NCI-H2107 (cell line): Measurements from ENCODE around the gene DVL1.

ENCODE experiments used
- DNase-seq: peaks from one replicate; lab custom pipeline; 2025; lab: John Stamatoyannopoulos, UW

Gene DVL1

DNA sequence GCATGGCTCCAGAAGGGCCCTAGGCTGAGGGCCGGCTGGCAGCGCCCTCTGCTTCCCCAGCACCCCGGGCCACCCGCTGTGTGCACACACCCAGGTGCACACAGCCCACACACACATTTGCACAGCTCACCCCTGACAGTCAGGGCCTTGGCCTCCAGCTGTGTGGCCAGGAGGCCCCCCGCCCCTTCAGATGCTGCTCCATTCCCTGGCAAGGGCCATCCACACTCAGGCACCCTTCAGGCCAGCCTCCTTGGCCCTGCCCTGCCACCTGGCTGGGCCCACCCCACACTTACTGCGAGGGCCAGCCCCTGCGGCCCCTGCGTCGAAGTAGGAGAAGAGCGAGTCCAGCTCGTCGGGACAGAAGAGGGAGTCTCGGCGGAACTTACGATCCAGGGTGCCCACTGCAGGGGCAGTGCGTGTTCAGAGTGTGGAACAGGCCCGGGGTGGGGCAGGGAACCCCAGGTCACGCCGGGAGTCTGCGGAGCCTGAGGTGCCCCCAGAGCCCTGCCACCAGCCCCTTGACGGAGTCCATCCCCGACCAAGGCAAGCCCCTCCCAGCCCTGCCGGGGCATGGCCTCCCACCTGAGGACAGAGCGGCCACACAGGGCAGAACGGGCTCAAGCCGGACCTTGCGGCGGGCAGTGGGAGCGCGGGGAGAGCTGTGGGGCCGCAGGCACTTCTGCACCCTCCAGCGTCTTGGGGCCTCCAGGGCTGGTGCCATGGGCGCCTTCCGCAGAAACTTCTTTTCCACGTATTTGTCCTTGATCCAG is 53.9 kb downstream of the DVL1 start:
- DNase-seq = no peak

DNA sequence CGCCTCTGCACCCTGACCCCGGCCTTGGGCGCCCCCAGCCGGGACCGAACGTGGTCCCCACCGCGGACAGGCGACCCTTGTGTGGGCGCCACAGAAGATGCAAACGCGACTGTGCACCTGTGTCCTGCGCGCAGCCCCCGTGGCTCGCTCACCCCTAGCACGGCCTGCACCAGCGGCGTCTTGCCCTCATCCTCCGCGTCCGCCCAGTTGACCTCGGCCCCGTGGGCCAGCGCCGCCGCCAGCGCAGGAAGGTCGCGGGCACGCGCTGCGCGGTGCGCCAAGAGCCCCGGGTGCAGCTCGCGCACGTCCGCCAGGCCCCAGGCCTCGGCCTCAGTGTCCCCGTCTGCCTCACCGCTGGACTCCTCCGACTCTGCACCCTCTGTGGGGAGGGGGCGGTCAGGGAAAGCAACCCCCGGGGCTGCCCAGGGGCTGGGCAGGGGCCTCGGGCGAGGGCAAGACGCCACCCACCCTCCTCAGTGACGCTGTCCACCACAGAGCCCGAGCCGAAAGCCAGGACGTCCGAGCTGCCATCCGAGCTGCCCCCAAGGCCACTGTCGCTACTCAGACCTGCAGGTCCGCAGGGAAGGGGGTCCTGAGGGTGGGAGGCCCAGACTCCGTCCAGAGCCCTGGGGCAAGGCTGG is 54.8 kb downstream of the DVL1 start:
- DNase-seq = no peak

DNA sequence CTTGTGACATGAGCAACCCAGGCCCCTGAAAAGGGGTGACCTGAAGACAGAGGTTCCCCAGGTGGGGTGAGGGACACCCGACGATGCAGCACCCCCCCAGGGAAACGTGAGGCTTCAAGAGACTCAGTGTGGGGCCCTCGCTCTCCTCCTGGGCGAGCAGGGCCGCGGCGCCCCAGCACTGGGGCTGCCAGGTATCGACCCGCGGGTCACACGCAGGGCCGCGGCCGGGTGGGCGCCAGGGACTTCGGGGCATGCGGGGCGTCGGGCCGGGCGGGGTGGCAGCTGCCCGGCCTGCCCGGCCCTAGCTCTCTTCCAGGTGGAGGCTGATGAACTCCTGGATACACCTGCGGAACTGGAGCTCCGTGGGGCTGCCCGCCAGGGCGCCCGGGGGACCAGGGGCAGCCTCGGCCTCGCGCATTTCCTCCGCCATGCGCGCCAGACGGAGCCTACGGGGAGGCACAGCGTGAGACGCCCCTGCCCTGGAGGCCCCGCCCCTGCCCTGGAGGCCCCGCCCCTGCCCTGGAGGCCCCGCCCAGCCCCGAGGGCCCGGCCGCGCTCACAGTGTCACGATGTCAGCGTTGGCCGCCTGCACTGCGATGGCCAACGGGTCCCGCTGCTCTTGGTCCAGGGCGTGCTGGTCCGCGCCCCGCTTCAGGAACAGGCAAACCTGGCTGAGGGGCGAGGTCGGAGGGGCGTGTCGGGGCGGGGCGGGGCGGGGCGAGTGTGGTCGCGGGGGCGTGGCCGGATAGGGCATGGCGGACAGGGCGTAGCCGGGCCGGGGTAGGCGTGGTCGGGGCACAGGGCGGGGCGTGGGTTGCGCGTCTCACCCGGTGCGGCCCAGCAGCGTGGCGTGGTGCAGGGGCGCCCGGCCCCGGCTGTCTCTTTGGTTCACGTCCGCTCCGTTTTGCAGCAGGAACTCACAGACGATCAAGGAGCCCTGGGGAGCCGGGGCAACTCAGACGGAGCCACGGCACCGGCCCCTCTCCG is 55.7 kb downstream of the DVL1 start:
- no peak for DNase-seq

DNA sequence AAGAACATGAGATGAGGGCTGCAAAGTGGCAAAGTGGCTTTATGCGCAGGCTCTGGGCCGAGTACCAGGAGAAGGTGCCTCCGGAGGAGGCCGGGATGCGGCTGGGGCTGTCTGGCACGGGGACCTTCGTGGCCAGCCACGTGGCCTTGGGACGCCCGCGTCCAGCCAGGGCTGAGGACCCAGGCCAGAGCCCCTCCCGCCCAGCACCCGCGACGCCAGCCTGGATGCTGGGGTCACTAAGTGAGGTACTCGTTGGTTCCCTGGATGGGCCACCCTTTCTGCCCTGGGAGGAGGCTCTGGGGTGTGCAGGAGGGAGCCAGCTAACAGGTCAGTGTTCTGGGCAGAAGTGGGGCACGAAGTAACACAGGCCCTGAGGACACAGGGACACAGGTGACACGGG is 56.4 kb downstream of the DVL1 start:
- no peak for DNase-seq

DNA sequence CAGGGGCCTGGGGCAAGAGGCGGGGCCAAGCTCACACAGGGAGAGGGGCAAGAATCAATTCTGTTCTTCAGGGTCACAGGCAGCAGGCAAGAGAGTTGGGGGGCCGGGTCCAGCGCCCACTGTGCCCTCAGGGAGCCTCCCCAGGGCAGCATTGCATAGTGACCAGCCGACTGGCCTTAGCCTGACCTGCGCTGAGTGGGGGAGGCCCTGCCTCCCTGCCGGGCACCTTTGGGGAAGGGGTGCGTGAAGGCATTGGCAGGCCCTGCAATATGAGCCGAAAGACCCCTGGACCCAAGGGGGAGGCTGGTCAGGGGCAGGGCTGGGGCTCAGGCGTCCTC is 56.8 kb downstream of the DVL1 start:
- DNase-seq = no peak

DNA sequence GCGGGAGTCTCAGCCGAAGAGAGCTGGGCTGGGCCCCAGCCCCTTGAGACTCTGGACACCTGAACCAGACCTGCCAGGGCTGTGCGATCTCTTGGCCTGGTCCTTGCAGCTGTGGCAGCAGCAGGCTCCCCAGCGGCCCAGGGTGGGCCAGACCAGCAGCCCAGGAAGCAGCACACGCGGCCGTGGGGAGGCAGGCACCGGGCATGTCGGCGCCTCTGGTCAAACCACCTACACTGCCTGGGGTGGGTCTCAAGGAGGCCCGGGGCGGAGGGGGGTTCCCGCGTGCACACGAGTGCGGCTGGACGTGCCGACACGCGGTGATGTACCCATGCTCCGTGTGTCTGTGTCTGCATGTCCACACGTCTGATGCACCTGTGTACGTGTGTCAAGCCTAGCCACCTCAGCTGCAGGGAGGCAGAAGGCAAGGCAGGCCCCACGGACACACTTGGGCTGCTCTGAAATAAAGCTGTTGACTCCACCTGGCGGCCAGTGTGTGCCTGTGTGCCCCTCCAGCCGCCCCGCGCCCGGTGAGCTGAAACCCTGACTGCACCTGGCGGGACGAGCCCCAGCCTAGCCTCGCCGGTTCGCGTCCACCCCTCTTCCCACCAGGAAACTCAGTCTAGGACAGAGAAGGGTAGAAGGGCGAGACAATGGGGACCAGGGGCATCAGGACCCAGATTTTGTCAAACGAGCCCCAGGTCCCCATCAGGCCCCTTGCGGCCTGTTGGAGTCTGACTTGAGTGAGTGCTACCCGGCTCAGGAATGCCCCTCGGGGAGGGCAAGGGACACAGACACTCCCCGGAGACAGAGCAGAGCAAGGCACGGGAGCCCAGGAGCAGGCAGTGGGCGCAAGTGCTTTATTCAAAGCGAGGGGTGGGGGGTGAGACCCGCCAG is 57.4 kb downstream of the DVL1 start:
- DNase-seq = no peak

DNA sequence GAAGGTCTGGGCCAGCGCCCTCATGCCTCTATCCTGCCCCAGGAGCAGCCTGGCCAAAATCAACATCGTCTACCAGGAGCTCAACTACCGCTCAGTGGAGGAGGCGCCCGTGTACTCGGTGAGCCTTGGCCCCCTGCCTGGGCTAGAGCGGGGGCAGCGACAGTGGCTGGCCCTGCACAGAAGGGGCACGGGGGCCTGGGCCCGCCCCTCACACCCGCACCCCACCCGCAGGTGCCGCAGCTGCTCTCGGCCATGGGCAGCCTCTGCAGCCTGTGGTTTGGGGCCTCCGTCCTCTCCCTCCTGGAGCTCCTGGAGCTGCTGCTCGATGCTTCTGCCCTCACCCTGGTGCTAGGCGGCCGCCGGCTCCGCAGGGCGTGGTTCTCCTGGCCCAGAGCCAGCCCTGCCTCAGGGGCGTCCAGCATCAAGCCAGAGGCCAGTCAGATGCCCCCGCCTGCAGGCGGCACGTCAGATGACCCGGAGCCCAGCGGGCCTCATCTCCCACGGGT is 58.1 kb downstream of the DVL1 start:
- no peak for DNase-seq

DNA sequence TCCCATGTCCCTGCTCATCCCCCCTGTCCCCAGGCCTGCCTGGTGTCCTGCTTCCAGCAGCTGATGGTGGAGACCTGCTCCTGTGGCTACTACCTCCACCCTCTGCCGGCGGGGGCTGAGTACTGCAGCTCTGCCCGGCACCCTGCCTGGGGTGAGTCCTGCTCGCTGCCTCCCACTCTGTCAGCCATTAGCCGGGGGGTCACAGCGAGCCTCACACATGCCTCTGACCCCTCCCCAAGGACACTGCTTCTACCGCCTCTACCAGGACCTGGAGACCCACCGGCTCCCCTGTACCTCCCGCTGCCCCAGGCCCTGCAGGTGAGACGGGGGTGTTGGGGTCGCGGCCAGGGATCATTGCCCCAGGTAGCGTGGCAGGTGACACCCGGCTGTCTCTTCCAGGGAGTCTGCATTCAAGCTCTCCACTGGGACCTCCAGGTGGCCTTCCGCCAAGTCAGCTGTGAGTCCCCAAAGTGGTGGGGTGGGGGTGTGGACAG is 58.9 kb downstream of the DVL1 start:
- no peak for DNase-seq

DNA sequence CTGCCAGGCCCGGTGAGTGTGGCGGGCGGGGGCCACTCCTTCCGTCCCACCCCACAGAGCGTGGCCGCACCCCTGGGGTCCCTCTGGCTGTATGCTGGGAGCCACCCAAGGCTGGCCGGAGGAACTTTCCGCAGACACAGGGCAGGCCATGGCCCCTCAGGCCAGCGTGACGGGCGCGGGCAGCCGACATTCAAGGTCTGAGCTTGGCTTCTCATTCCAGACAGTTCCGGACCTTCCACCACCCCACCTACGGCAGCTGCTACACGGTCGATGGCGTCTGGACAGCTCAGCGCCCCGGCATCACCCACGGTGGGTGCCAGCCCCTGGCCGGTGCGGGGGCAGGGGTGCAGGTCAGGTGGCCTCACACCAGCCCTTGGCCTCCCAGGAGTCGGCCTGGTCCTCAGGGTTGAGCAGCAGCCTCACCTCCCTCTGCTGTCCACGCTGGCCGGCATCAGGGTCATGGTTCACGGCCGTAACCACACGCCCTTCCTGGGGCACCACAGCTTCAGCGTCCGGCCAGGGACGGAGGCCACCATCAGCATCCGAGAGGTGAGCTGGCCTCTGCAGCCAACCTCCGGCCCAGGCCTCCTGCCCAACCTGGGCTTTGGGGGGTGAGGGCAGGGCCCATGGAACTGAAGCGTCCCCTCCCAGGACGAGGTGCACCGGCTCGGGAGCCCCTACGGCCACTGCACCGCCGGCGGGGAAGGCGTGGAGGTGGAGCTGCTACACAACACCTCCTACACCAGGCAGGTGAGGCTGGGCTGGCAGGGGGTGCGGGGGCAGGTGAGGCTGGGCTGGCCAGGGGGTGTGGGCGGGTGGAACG is 61.7 kb downstream of the DVL1 start:
- DNase-seq = no peak

DNA sequence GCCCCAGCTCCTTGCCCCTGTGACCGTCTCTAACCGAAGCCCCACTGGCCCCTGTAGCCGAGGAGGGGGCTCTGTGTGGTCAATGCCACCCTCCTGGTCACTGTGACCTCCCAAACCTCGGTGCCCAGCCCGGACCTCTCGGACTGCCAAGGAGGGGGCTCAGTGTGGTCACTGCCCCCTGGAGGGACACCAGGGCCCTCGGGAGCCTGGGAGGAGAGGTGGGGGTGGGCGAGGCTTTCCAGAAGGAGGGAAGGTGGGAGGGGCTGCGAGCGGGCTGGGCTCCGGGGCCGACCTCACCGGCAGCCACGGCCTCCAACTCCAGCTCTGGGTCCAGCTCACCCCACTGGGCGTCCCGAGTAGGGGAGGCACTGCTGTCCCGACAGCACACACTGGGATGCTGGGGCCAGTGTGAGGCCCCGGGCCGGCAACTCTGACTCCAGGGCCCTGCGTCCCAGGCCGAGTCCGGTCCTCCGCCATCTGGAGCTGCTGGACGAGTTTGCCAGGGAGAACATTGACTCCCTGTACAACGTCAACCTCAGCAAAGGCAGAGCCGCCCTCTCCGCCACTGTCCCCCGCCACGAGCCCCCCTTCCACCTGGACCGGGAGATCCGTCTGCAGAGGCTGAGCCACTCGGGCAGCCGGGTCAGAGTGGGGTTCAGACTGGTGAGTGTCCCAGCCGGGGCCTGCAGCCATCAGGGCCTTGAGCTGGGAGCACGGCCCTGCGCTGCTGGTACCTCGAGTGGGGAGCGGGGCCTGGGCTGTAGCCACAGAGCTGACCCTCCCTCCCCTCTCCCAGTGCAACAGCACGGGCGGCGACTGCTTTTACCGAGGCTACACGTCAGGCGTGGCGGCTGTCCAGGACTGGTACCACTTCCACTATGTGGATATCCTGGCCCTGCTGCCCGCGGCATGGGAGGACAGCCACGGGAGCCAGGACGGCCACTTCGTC is 62.6 kb downstream of the DVL1 start:
- no peak for DNase-seq

DNA sequence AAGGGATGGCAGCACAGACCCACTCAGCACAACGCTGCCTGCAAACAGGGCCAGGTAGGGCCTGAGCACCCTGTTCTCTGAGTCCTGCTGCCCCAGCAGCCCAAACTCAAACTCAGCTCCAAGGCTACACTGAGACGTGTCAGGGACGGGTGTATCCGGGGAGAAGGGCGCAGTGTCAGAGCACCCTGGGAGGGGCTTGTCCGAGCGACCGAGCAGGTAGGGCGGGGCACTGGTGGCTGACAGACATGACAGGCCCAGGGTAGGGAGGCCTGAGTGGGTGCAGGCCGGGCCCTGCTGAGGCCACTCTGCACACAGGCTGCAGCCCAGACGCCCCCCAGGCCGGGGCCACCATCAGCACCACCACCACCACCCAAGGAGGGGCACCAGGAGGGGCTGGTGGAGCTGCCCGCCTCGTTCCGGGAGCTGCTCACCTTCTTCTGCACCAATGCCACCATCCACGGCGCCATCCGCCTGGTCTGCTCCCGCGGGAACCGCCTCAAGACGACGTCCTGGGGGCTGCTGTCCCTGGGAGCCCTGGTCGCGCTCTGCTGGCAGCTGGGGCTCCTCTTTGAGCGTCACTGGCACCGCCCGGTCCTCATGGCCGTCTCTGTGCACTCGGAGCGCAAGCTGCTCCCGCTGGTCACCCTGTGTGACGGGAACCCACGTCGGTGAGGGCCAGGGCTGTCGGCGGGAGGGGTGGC is 63.5 kb downstream of the DVL1 start:
- no peak for DNase-seq
